Measurements from ENCODE around the gene PANK4. TPM values are rescaled to one million over a fixed set of nuclear protein-coding genes. Genes with fewer than 3 reads are reported as not detected.

The PANK4 gene
- total and polyA plus RNA-seq, 9 of the 15 experiments (the other 6 are each of a cell fraction or from before 2014, with no cell fraction given) = 0.93 to 55.6 (median 31.5) TPM

- TF ChIP-seq REST (IDR thresholded peaks at IDR 0.05; ENCODE audit: borderline replicate concordance) (peak; percentile 89), REST (CRISPR knock-in tag; IDR thresholded peaks at IDR 0.05; ENCODE audit: low read depth) (no peak), ELF1 (tag; IDR thresholded peaks at IDR 0.05) (peak; percentile 61), TSC22D4 (tag; IDR thresholded peaks at IDR 0.05) (no peak), ATF4 (CRISPR knock-in tag; IDR thresholded peaks at IDR 0.05) (no peak), RFX5 (IDR thresholded peaks at IDR 0.05; ENCODE audit: low read depth, low read length) (no peak), VEZF1 (CRISPR knock-in tag; IDR thresholded peaks at IDR 0.05) (peak; percentile 37; the same call in 1 of the 2 replicates), NFE2 (IDR thresholded peaks at IDR 0.05; ENCODE audit: low read depth) (no peak), ARID4B (CRISPR knock-in tag; IDR thresholded peaks at IDR 0.05) (no peak)
Measured at GRCh38 chr1:2548068-2548589, 21.7 kb upstream of the PANK4 start (continued).
